HS-27A (cell line): ENCODE measurements around the gene SLC22A31.

Experiments used
- DNase-seq: peaks from one replicate; pipeline ENCODE4 v3.0.0-alpha.2; 2012; ENCODE audit warnings: low read depth, missing footprints

The SLC22A31 gene

DNA sequence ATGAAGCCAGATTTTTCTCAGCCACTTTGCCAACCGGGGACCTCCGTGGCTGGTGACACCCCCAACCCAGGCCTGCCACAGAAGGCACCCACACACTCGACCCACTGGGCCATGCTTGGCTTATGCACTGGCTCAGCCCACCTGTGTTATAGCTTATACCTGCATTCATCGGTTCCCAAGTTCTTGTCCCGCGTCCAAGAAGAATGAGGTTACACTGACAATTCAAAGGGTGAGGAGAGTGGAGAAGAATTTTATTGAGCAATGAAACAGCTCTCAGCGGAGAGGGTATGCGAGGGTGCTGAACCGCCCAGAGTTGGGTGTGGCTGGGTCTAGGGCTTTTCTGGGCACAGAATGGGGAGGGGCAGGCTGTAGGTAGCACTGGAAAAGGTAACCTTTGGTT, 51.0 kb downstream of the SLC22A31 start:
- no peak for DNase-seq

DNA sequence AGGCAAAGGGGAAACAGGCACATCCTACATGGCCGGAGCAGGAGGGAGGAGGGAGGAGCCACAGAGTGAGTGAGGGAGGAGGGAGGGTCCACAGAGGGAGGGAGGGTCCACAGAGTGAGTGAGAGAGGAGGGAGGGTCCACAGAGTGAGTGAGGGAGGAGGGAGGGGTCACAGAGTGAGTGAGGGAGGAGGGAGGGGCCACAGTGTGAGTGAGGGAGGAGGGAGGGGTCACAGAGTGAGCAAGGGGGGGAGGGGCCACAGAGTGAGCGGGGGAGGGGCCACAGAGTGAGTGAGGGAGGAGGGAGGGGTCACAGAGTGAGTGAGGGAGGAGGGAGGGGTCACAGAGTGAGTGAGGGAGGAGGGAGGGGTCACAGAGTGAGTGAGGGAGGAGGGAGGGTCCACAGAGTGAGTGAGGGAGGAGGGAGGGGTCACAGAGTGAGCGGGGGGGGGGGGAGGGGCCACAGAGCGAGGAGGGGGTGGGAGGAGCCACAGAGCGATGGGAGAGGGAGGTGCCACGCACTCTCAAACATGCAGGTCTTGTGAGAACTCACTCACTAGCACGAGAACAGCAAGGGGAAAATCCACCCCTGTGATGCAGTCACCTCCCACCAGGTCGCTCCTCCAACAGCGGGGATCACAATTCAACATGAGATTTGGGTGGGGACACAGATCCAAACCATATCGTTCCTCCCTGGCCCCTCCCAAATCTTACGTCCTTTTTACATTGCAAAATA, 53.1 kb downstream of the SLC22A31 start:
- no peak for DNase-seq

DNA sequence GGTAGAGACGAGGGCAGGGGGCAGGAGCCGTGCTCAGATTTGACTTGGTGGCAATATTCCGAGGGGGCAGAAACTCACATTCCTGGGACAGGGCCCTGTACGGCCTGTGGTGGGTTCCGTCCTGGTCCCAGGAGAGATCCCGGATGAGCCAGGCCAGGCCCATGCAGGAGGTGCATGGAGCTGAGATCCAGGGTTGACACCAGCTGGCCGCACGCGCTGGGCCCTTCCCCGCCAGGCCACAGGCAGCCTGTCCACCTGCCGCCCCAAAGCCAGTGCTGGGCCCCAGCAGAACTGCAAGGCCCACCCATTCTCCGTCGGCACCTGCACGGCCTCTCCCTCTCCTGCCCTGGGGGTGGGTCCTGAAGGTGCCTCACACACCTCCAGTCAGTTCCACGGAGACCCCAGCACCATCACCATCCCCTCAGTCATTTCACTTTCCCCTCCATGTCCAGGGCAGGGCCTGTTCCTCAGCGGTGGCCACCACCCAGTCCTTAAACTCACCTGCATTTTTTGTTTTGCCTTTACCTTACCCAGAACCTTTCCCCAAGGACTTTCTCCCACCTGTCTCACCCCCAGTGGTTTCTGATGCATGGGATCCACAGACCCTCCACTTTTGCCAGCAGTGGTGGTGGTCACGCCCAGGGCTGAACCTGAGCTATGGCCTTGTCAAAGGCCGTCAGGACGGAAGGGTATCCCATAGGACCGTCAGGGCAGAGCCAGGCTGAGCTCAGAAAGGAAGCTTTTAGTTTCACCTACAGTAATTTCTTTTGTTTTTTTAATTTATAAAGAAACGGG, 53.9 kb downstream of the SLC22A31 start:
- no peak for DNase-seq
